Neural cell (in vitro differentiated cells): ENCODE measurements around the gene DAZAP1.

Source experiments
- CTCF ChIP-seq: fragments of 450-650 bp; IDR thresholded peaks from 2 replicates; pipeline ENCODE4 v1.5.1; 2014; ENCODE audit warnings: antibody characterized with exemption, mild to moderate bottlenecking, moderate library complexity; ENCODE audit not compliant: poor library complexity, severe bottlenecking
- MXI1 ChIP-seq: fragments of 450-650 bp; conservative IDR thresholded peaks from 2 replicates; pipeline ENCODE4 v1.6.1; 2014; ENCODE audit warnings: antibody characterized with exemption, mild to moderate bottlenecking; ENCODE audit not compliant: poor library complexity, severe bottlenecking
- TAF1 ChIP-seq: IDR thresholded peaks from 2 replicates; pipeline ENCODE4 v1.6.1; 2012; ENCODE audit warnings: low read depth

- TF ChIP-seq MXI1 (no peak), TAF1 (no peak), CTCF (no peak)
Measured at GRCh38 chr19:1412323-1412923, 5.0 kb downstream of the DAZAP1 start.
